ENCODE data around the gene OTUD3. TPM values are rescaled to one million over a fixed set of nuclear protein-coding genes. Genes with fewer than 3 reads are reported as not detected.
A peak's percentile ranks its signal among the peaks of the same experiment; 100 is the strongest.

OTUD3 gene
- total RNA-seq, 4 donors from 2014 or later = 5.8 to 8.2 (median 6.7) TPM

DNA sequence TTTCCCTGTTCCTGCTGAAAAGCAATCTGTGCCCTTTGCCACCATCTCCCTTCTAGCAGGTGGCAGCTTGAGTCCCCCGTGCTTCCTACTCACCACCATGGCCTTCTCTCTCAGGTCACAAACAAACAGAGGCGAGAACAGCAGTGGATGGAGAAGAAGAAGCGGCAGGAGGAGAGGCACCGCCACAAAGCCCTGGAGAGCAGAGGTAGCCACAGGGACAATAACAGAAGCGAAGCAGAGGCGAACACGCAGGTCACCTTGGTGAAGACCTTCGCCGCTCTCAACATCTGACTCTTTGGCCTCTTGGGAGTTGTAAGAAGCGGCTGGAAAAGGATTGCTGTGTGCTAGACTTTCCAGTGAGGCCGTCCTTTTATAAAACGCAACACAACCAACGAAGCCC, 25.3 kb downstream of the OTUD3 start:
- Histone ChIP-seq H3K4me3 (replicated peaks in 1 of 3) (no peak overlapping the region), H3K4me1 (no peaks in the 10 kb centered on the region), H3K36me3 (peaks cover 44 to 66% of the 10 kb centered on the region in 2 donors), H3K9me3 (no peaks in the 10 kb centered on the region), H3K27ac (no peak overlapping the region), H3K27me3 (no peaks in the 10 kb centered on the region)
- intact Hi-C loops (cut with DNase I) = no loop called here
- TF ChIP-seq POLR2A (IDR thresholded peaks at IDR 0.05) (no peak), CTCF (IDR thresholded peaks at IDR 0.05) (no peak)
- DNase-seq = no peak
- WGBS, 2 donors = 92 to 97% methylated on average over 13 of the region's 13 CpGs

DNA sequence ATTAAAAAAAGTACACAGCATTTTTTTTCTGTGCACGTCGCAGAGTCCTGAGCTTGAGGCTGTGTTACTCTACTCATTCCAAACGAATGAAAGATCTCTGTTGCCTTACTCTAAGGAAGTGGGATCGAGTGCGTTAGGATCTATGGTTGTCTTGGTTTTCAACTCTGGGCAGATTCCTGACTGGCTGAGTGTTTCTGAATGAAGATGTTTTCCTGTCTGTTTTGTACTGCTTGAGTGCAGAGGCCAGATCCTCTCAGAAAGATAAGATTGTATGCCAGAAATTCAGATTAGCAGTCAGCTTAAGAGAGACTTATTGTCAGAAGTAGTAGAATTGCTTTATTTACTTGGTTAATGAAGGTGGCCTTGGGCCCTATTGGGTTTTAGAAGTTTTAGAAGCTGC, 27.2 kb downstream of the OTUD3 start:
- H3K4me1 ChIP-seq = no peaks in the 10 kb centered on the region
- peaks cover 38 to 65% of the 10 kb centered on the region in 2 donors for H3K36me3 ChIP-seq
- no peaks in the 10 kb centered on the region for H3K9me3 ChIP-seq
- TF ChIP-seq POLR2A (IDR thresholded peaks at IDR 0.05) (no peak), CTCF (IDR thresholded peaks at IDR 0.05) (no peak)
- no peak overlapping the region for H3K4me3 ChIP-seq (replicated peaks in 1 of 3)
- no peaks in the 10 kb centered on the region for H3K27me3 ChIP-seq
- H3K27ac ChIP-seq = no peak overlapping the region
- intact Hi-C loops (cut with DNase I) = no loop called here
- no peak for DNase-seq
- WGBS, 2 donors = 85 to 96% methylated on average over 5 of the region's 5 CpGs

GRCh38 chr1:19909971-19910370, 27.8 kb downstream of the OTUD3 start:
- TF ChIP-seq CTCF (IDR thresholded peaks at IDR 0.05) (no peak), POLR2A (IDR thresholded peaks at IDR 0.05) (no peak)
- 90 to 91% methylated on average over 3 of the region's 3 CpGs for WGBS, 2 donors
- H3K27ac ChIP-seq = no peak overlapping the region
- DNase-seq = no peak
- no peaks in the 10 kb centered on the region for H3K9me3 ChIP-seq
- H3K4me3 ChIP-seq (replicated peaks in 1 of 3) = no peak overlapping the region
- no peaks in the 10 kb centered on the region for H3K27me3 ChIP-seq
- intact Hi-C loops (cut with DNase I) = no loop called here
- no peaks in the 10 kb centered on the region for H3K4me1 ChIP-seq
- peaks cover 37 to 59% of the 10 kb centered on the region in 2 donors for H3K36me3 ChIP-seq

- 89 to 96% methylated on average over 3 of the region's 3 CpGs for WGBS, 2 donors
- DNase-seq = no peak
- Histone ChIP-seq H3K27me3 (no peaks in the 10 kb centered on the region), H3K36me3 (peaks cover 30 to 53% of the 10 kb centered on the region in 2 donors), H3K4me1 (no peaks in the 10 kb centered on the region), H3K4me3 (replicated peaks in 1 of 3) (no peak overlapping the region), H3K27ac (no peak overlapping the region), H3K9me3 (no peaks in the 10 kb centered on the region)
- TF ChIP-seq POLR2A (IDR thresholded peaks at IDR 0.05) (no peak), CTCF (IDR thresholded peaks at IDR 0.05) (no peak)
- intact Hi-C loops (cut with DNase I) = no loop called here
These were observed 28.5 kb downstream of the OTUD3 start for GRCh38 chr1:19910650-19911049.

- TF ChIP-seq POLR2A (IDR thresholded peaks at IDR 0.05) = no peak
- TF ChIP-seq CTCF (IDR thresholded peaks at IDR 0.05) = peak; percentile 71 to 89 (median 80)
- no peaks in the 10 kb centered on the region for H3K4me1 ChIP-seq
- DNase-seq = peak; percentile 81 to 85
- H3K4me3 ChIP-seq (replicated peaks in 1 of 3) = no peak overlapping the region
- no peaks in the 10 kb centered on the region for H3K27me3 ChIP-seq
- no peak overlapping the region for H3K27ac ChIP-seq
- peaks cover 0 to 4% of the 10 kb centered on the region in 2 donors for H3K36me3 ChIP-seq
- H3K9me3 ChIP-seq = no peaks in the 10 kb centered on the region
- intact Hi-C loops (cut with DNase I) = loop anchor here (5.0 kb wide), 1 partner anchor 234 kb away; no protein-coding TSS in a partner anchor
- 17% methylated on average over 6 of the region's 6 CpGs for WGBS, 2 donors
These were observed 35.9 kb downstream of the OTUD3 start for GRCh38 chr1:19918057-19918456.
